GM19099 (cell line): ENCODE results near the gene R3HDM2.

Experiments used
- POLR2A ChIP-seq: IDR thresholded peaks from 3 replicates; pipeline ENCODE4 v1.6.1; 2011; ENCODE audit warnings: low read depth; ENCODE audit not compliant: insufficient read length; ENCODE audit errors: extremely low read depth

Gene R3HDM2

DNA sequence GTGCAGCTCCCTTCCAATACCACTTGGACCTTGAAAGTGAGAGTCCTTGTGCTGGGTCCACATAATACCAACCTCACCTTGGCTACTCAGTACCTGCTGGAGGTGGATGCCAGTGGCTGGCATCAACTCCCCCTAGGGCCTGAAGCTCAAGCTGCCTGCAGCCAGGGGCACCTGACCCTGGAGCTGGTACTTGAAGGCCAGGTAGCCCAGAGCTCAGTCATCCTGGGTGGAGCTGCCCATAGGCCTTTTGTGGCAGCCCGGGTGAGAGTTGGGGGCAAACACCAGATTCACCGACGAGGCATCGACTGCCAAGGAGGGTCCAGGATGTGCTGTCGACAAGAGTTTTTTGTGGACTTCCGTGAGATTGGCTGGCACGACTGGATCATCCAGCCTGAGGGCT lies 18.5 kb upstream of the R3HDM2 start:
- no peak for TF ChIP-seq POLR2A

DNA sequence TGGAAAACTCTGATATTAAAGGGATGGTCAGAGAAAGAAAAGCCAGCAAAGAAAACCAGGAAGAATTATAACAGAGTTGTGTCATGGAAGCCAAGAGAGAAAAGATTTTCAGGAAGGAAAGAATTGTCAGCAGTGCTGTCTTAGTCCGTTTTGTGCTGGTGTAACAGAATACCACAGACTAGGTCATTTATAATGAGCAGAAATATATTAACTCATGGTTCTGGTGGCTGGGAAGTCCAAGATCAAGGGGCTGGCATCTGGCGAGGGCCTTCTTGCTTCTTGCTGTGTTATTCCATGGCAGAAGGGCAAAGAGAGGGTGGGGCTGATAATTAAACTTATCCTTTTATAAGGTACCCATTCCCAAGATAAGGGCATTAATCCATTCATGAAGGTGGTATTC lies 17.8 kb upstream of the R3HDM2 start:
- TF ChIP-seq POLR2A, result no peak

DNA sequence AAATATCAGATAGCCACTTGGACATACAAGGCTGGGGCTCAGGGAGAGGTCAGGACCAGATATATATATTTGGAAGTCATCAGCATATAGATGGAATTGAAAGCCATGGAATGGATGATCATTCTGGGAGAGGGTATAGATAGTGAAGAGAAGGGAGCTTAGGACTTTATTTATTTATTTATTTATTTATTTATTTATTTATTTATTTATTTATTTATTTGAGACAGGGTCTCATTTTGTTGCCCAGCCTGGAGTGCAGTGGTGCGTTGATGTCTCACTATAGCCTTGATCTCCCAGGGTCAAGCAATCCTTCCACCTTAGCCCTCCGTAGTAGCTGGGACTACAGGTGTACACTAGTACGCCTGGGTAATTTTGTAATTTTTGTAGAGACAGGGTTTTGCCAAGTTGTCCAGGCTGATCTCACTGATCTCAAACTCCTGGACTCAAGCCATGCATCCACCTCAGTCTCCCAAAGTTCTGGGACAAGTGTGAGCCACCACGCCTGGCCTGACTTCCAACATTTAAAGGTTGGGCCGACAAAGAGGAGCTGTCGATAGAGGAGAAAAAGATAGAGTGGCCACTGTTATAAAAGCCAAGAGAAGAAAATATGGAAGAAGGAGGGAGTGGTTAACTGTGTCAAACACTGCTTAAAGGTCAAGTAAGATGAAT lies 15.6 kb upstream of the R3HDM2 start:
- no peak for TF ChIP-seq POLR2A

DNA sequence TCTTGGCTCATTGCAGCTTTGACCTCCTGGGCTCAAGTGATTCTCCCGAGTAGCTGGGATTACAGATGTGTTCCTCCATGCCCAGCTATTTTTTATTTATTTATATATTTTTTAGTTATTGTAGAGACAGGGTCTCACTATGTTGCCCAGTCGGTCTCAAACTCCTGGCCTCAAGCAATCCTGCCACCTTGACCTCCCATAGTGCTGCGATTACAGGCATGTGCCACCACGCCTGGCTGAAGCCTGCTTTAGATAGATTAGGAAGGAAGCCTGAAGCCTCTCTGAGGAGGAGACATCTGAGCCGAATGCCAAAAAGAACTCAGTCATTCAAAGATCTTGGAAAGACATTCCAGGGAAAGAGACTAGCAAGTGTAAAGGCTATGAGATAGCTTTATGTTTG lies 13.9 kb upstream of the R3HDM2 start:
- TF ChIP-seq POLR2A, result no peak

DNA sequence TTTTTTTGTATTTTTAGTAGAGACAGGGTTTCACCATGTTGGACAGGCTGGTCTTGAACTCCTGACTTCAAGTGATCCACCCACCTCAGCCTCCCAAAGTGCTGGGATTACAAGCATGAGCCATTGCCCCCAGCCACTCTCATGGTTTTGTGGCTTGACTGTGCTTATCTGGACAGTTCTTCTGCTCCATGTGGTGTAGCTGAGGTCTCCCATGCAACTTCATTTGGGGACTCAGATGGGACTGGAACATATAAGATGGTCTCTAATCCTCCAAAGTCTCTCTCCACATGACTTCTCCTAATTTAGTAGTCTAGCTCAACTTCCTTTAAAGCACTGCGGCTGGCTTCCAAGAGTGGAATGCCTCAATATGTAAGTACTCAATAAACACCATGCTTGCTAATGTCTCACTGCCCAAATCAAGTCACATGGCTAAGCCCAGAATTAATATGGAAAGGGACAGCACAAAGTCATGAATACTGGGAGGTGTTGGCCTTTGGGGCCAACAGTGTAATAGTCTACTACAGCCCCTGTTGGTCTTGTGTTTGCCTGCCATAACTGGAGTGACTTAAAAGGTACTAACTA lies 11.1 kb upstream of the R3HDM2 start:
- TF ChIP-seq POLR2A, result no peak

DNA sequence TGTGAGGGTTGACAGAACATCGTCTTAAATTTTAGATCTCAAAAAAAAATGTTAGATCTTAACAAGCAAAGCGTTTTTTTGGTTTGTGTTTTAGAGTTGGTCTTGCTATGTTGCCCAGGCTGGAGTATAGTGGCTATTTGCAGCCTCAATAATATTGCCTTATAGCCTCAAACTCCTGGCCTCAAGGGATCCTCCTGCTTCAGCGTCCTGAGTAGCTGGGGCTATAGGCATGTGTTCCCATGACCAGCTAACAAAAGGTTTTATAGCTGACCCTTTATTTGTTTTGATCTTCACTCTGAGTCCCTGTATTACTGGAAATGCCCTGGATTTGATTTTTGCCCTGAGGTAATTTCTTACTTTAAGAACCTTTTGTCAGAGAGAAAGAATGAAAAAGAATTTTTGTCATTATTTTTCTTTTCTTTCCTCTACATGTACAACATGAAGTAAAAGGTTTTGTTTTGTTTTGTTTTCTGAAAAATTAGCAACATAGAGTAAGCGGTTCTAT lies 9.0 kb upstream of the R3HDM2 start:
- no peak for TF ChIP-seq POLR2A

DNA sequence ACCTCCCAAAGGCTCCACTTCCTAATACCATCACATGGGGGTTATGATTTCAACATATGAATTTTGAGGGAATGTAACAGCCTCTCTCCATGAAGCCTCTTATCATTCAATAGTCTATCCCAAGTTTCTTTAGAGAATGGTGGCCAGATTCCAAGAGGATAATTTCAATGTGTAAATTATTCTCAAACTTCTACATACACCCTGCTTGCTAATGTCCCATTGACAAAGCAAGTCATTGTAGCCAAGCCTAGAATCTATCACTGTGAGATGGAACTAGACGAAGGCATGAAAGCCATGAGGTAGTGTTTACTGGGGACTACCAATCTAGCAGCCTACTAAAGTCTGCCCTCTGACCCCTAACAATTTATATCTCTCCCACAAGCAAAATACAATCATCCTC lies 7.6 kb upstream of the R3HDM2 start:
- TF ChIP-seq POLR2A, result no peak

DNA sequence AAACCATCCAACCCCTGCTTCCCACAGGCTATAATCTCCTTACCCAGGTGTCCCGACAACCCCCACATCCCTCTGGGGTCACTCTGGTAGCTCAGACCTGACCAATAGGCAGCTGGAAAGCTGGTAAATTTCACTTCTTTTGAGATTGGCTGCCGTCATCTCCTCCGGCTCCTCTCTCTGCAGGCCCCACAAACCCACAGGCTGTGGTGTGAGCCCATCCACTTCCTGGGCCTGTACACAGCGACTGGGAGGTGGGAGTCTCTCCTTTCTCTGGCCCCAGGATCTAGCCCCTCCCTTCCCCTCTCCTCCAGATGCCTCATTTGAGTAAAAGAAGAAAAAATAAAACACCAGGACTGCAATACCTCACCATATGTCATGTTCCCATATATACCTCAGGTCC lies 4.5 kb upstream of the R3HDM2 start:
- TF ChIP-seq POLR2A, result no peak

DNA sequence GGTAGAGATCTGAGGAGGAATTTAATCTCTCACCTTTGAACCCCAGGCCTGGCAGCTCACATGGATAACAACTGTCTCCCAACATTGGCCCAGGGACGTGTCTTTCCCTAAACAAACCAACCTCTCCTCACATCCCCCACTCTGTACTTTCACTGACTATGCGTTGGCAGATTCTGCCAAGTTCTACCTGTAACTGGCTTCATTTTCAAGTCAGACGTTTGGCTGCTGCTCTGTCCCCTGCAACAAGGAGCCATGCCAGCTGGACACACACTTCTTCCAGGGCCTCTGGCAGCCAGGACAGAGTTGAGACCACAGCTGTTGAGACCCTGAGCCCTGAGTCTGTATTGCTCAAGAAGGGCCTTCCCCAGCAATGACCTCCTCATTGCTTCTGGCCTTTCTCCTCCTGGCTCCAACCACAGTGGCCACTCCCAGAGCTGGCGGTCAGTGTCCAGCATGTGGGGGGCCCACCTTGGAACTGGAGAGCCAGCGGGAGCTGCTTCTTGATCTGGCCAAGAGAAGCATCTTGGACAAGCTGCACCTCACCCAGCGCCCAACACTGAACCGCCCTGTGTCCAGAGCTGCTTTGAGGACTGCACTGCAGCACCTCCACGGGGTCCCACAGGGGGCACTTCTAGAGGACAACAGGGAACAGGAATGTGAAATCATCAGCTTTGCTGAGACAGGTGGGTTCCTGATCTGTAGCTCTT lies 3.8 kb upstream of the R3HDM2 start, which contains the start of gene INHBC:
TSS of gene INHBC (plus strand) at position 268 of the 707 bp plus-strand sequence. CDS start at position 371, 103 bp downstream.
- no peak for TF ChIP-seq POLR2A

DNA sequence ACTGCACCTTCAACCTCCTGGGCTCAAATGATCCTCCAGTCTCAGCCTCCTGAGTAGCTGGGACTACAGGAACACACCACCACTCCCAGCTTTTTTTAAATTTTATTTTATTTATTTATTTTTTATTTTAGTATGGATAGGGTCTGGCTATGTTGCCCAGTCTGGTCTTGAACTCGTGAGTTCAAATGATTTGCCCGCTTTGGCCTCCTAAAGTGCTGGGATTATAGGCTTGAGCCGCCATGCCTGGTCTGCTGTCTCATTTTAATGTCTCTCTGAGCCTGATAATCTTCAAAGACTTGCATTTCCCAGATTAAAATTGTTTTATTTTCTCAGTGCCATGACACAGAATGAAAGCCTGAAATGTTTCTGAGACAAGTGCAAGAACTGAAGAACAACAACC lies 2.5 kb upstream of the R3HDM2 start:
- TF ChIP-seq POLR2A, result no peak

DNA sequence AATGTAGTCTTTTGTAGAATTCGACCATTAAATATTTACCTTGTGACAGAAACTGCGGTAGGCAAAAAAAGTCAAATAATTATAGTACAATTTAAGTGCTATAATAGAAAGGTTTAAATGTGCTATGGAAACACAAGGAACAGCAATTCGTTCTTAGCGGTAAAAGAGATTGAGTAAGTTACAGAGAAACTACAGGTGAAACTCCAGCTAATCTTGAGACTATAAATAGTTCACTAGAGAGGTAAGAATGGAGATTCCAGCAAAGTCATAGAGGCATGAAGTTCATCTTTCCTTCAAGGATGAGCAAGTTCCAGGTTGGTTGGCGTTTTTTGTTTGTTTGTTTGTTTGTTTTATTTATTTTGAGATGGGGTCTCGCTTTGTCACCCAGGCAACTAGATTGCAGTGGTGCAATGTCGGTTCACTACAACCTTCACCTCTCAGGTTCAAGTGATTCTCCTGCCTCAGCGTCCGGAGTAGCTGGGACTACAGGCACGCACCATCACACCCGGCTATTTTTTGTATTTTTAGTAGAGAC lies 878 bp upstream of the R3HDM2 start:
- no peak for TF ChIP-seq POLR2A

DNA sequence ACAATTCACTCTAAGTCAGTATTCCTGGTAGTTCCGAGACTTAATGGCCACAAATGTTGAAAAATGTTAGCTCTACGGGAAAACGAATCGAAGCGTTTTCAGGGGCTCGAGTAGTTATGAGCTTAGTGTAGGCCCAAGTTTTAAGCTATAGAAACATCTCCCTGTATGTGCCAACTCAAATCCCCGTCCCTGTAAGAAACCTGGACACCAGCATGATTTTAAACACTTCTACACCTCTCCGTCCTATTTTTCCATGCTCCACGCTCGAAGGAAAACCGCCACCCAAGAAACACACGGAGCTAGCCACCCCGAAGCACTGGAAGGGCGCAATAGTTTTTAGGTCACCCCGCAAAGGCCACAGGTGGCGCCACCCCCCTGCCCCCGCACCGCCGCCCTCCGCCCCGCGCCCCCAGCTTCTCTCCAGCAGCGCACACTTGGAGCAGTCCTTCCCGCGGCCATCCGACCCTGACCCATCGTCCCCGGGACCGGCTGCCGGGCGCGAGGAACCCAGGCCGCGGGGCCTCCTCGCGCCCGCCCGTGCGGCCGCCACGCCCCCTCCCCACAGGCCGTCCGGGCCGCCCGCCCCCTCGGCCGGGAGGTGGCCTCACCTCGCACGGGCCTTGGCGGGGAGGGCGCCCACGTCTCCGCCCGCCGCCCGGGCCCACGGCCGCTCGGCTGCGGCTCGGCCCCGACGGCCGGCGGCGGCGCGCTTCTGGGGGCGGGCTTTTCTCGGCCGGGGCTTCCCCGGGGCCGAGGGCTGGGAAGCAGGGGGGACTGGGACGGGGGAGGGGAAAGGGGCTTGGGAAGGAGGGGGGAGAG lies 522 bp downstream of the R3HDM2 start:
- no peak for TF ChIP-seq POLR2A

DNA sequence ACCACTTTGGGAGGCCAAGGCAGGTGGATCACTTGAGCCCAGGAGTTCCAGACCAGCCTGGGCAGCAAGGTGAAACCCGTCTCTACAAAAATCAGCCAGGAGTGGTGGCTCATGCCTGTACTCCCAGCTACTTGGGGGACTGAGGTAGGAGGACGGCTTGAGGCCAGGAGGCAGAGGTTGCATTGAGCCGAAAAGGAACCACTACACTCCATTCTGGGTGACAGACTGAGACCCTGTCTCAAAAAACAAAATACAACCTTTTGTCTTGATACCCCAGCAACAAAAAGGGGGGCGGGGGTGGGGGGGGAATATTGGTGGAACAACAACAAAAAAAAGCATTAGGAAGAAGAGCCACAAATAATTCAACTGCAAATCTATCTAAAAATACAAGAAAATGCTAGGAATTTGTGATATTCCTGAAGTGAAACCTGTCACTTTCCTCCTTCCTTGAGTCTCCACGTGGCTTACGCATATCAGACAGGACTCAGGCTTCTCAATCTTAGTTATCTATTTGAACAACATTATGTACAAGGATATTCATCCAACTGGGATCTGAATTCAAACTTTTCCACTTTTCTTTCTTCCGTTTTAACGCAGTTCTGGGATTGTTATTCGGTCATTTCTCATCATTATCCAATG lies 1.3 kb downstream of the R3HDM2 start:
- no peak for TF ChIP-seq POLR2A

DNA sequence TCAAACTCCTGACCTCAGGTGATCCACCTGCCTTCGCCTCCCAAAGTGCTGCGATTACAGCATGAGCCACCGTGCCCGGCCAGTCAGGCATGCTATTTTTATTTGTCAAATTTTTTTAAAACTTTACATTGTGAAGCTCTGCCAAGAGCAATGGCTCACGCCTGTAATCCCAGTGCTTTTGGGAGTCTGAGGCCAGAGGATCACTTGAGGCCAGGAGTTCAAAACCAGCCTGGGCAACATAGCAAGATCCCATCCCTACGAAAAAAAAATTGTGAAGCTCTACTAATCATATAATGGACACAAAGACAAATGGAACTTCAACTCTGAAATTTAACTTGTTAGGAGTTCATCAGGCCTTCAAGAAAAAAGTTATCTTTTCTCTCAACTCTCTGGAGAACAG lies 1.9 kb downstream of the R3HDM2 start:
- no peak for TF ChIP-seq POLR2A
